Right lobe of liver (tissue), 6 donors: ENCODE results near the gene KRT26. TPM values are rescaled to one million over a fixed set of nuclear protein-coding genes. Genes with fewer than 3 reads are reported as not detected.

Experiments
- ATAC-seq, 4 donors: fragments of 200-7000 bp; cut with Tn5 transposase; one replicate each; pipeline ENCODE4 v1.9.1; 2020; ENCODE audit warnings: mild to moderate bottlenecking in 4 of 4, moderate library complexity in 4 of 4
- DNase-seq, 3 donors: peaks; one replicate each; pipeline ENCODE4 v3.0.0-alpha.2; 2020
- H3K27ac ChIP-seq, 3 donors: fragments of 200-600 bp; one replicate each; pipeline ENCODE4 v1.8.0; 2022
- H3K27me3 ChIP-seq, 2 donors: fragments of 200-600 bp; one replicate each; pipeline ENCODE4 v1.8.0; 2022
- H3K36me3 ChIP-seq, 4 donors: fragments of 200-600 bp; sonication (generic) in 1 of 4; one replicate each; pipeline versions ENCODE4 v1.5.1 to v1.8.0; 2017 to 2022; ENCODE audit warnings: control low read depth in 1 of 4
- H3K4me1 ChIP-seq, 4 donors: fragments of 200-600 bp; sonication (generic) in 1 of 4; one replicate each; pipeline versions ENCODE4 v1.5.1 to v1.8.0; 2017 to 2022; ENCODE audit warnings: control low read depth in 1 of 4
- H3K4me3 ChIP-seq, 3 donors: fragments of 200-600 bp; one replicate each; pipeline ENCODE4 v1.8.0; 2022
- H3K9me3 ChIP-seq, 4 donors: fragments of 200-600 bp; sonication (generic) in 1 of 4; one replicate each; pipeline versions ENCODE4 v1.5.1 to v1.8.0; 2017 to 2022; ENCODE audit warnings: control low read depth in 1 of 4
- POLR2A ChIP-seq: fragments of 450-650 bp; IDR thresholded peaks from one replicate; pipeline ENCODE4 v1.6.1; 2017; ENCODE audit warnings: antibody characterized with exemption, mild to moderate bottlenecking
- WGBS: methylation state at CpG from one replicate; pipeline ENCODE4 v1.1.6; 2018; ENCODE audit warnings: low coverage, low lambda C conversion rate; ENCODE audit not compliant: insufficient coverage; ENCODE audit errors: missing lambda C conversion rate; 5-methylcytosine and 5-hydroxymethylcytosine counted together
- intact Hi-C, 2 donors: fragments of 100-400 bp; cut with DNase I; formaldehyde crosslinking; loops; one replicate each; pipeline versions ENCODE4 v1.11.2 to v1.14.1; 2022
- total RNA-seq, 6 experiments: library from RNA; depleted of rRNA in 2 of 6; stranded (reverse); fragments of >200 nt in 2 of 6; fragmentation: NEBNext Ultra II Directional in 3 of 6; extraction: Animal tissue kit (Norgen Biotek cat#: 25700) in 3 of 6; gene quantifications; one replicate each; pipeline versions ENCODE4 v1.1.0 to v1.2.4, GENCODE V29; 2016 to 2023
- TF ChIP-seq, protein P1 (sequence below), 4 donors: fragments of 200-600 bp in 3 of 4; fragments of 450-650 bp in 1 of 4; IDR thresholded peaks; one replicate each; pipeline versions ENCODE4 v1.5.1 to v1.8.0; 2016 to 2022; ENCODE audit warnings: antibody characterized with exemption in 4 of 4, mild to moderate bottlenecking in 2 of 4
- donor health status: DM: no; HTN: yes; CAD: no.
- donor health status: DM: no; HTN: no; CAD: no.
- donor health status: DM: no; HTN: no; CAD: no.
- donor health status: DM: no; HTN: yes; CAD: no.
- donor health status: DM: no; HTN: yes; CAD: no.

The KRT26 gene
- total RNA-seq, 6 experiments from 2014 or later = not detected

DNA sequence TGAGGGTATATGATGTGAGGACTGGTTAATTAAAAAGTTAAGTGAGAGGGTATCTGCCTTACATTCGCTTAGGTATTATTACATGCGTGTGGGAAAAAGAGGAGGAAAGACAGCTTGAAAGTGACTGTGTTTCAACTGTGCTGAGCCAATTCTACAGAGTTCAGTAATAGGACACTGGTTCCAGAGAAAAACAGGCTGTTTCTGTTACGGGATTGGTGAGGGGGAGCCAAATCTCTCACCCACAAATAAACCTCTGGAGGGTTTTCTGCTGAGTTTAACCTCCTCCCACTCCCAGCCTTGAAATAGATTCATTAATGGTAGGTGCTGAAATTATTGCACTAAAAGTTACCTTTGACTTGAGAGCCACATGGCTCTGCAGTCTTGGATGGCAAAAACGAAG is 3.9 kb upstream of the KRT26 start:
- Histone ChIP-seq H3K36me3 (no peaks in the 10 kb centered on the region), H3K4me1 (no peaks in the 10 kb centered on the region), H3K27ac (no peak overlapping the region), H3K4me3 (no peak overlapping the region), H3K27me3 (no peaks in the 10 kb centered on the region), H3K9me3 (no peaks in the 10 kb centered on the region)
- TF ChIP-seq, protein P1, sequence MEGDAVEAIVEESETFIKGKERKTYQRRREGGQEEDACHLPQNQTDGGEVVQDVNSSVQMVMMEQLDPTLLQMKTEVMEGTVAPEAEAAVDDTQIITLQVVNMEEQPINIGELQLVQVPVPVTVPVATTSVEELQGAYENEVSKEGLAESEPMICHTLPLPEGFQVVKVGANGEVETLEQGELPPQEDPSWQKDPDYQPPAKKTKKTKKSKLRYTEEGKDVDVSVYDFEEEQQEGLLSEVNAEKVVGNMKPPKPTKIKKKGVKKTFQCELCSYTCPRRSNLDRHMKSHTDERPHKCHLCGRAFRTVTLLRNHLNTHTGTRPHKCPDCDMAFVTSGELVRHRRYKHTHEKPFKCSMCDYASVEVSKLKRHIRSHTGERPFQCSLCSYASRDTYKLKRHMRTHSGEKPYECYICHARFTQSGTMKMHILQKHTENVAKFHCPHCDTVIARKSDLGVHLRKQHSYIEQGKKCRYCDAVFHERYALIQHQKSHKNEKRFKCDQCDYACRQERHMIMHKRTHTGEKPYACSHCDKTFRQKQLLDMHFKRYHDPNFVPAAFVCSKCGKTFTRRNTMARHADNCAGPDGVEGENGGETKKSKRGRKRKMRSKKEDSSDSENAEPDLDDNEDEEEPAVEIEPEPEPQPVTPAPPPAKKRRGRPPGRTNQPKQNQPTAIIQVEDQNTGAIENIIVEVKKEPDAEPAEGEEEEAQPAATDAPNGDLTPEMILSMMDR (IDR thresholded peaks at IDR 0.05) = no peak
- TF ChIP-seq POLR2A = no peak
- no peak for ATAC-seq
- WGBS = 48% methylated on average over 4 of the region's 4 CpGs
- intact Hi-C loops = no loop called here
- no peak for DNase-seq

DNA sequence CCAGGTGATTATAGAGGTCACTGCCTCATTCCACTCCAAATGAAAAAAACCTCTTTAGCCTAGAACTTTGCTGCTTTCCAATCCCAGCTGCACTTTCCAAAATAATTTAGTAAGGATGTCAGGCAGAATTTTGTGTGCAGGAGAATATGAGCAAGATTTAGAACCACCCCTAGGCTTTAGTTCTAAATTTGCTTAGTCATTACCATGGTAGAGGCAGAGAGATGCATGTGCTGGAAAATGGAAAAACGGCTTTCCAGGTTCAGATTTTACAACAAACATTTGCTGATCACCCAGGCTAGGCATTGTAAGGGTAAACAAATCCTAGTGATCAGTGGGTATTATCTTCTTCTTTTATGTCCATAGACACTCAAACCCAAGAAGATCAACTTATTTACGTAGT is 6.3 kb downstream of the KRT26 start:
- 64% methylated on average over 2 of the region's 2 CpGs for WGBS
- no peak overlapping the region for H3K27ac ChIP-seq
- TF ChIP-seq, protein P1 (IDR thresholded peaks at IDR 0.05) = no peak
- no peak for TF ChIP-seq POLR2A
- intact Hi-C loops = no loop called here
- ATAC-seq = no peak
- no peaks in the 10 kb centered on the region for H3K4me1 ChIP-seq
- H3K27me3 ChIP-seq = no peaks in the 10 kb centered on the region
- no peak overlapping the region for H3K4me3 ChIP-seq
- H3K9me3 ChIP-seq = peaks cover 0 to 5% (median 0%) of the 10 kb centered on the region in 4 donors
- DNase-seq = no peak
- no peaks in the 10 kb centered on the region for H3K36me3 ChIP-seq

DNA sequence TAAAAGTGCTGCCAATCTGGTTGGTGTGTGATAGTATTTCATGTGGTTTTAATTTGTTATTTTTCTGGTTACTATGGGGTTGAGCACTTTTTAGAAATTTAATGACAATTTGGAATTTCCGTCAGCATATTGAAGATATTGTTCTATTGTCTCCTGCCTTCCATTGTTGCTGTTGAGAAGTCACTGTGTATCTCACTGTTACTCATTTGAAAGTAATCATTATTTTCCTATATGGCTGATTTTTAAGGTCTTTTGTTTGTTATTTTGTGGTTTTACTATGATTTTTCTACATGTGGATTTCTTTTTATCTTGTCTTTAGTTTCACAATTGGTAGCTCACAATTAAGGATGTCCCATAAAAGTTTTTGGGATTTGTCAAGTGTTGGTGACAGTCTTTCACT is 8.2 kb downstream of the KRT26 start:
- WGBS = 43% methylated on average over 1 of the region's 1 CpG
- no peak for ATAC-seq
- H3K27me3 ChIP-seq = no peaks in the 10 kb centered on the region
- intact Hi-C loops = no loop called here
- H3K4me1 ChIP-seq = no peaks in the 10 kb centered on the region
- no peak overlapping the region for H3K27ac ChIP-seq
- H3K9me3 ChIP-seq = peaks cover 0 to 13% (median 1%) of the 10 kb centered on the region in 4 donors
- H3K36me3 ChIP-seq = no peaks in the 10 kb centered on the region
- TF ChIP-seq, protein P1 (IDR thresholded peaks at IDR 0.05) = no peak
- no peak for TF ChIP-seq POLR2A
- no peak for DNase-seq
- no peak overlapping the region for H3K4me3 ChIP-seq

DNA sequence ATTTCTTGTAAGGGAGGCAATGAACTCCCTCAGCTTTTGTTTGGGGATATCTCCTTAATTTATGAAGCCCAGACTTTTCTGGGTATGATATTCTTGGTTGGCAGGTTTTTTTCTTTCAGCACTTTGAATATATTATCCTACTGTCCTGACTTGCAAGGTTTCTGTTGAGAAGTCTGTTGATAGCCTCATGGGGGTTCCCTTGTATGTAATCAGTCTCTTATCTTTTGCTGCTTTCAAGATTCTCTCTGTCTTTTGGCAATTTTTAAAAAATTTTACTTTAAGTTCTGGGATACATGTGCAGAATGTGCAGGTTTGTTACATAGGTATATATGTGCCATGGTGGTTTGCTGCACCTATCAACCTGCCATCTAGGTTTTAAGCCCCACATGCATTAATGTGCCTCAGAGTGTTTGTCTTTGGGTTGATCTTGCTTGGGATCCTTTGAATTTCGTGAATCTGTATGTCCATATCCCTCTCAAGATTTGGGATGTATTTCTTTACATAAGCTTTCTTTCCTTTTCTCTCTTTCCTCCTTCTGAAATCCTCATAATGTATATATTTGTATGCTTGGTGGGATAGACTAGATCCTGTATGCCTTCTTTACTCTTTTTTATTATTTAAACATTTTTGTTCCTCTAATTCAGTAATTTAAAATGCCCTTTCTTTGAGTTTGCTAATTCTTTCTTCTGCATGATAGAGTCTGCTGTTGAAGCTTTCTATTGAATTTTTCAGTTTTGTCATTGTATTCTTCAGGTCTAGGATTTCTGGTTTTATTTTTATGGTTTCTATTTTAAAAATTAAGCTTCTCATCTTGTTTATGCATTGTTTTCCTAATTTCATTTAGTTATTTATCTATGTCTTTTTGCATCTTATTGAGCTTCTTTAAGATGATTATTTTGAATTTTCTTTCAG is 11.6 kb downstream of the KRT26 start:
- H3K4me1 ChIP-seq = no peaks in the 10 kb centered on the region
- H3K27me3 ChIP-seq = no peaks in the 10 kb centered on the region
- intact Hi-C loops = no loop called here
- no peak for DNase-seq
- no peaks in the 10 kb centered on the region for H3K36me3 ChIP-seq
- H3K27ac ChIP-seq = no peak overlapping the region
- H3K4me3 ChIP-seq = no peak overlapping the region
- whole genome bisulfite sequencing = 5% methylated on average over 1 of the region's 1 CpG
- peaks cover 0 to 13% (median 1%) of the 10 kb centered on the region in 4 donors for H3K9me3 ChIP-seq
- no peak for TF ChIP-seq POLR2A
- TF ChIP-seq, protein P1 (IDR thresholded peaks at IDR 0.05) = no peak
- ATAC-seq = no peak
